Measurements from ENCODE around the gene C17orf67.

C17orf67 gene

GRCh38 chr17:56742601-56743000 lies 91.1 kb downstream of the C17orf67 start:
- Histone ChIP-seq H3K9me3 (ENCODE audit: low read length) (no peaks in the 10 kb centered on the region), H3K4me1 (ENCODE audit: insufficient read depth, low read length) (no peaks in the 10 kb centered on the region), H3K27ac (ENCODE audit: low read depth, low read length) (no peak overlapping the region), H3K36me3 (ENCODE audit: insufficient read depth, low read length) (no peaks in the 10 kb centered on the region), H3K27me3 (ENCODE audit: control insufficient read depth in 1 of 2, insufficient read depth in 2 of 2, low read length in 2 of 2) (no peaks in the 10 kb centered on the region), H3K9ac (ENCODE audit: low read length) (no peak overlapping the region), H3K4me3 (ENCODE audit: low read depth in 1 of 2, low read length in 2 of 2) (no peak overlapping the region)

Data from muscle layer of colon (tissue), 2 donors.